Kidney epithelial cell (primary cell): ENCODE data around the gene NFE2. TPM values are rescaled to one million over a fixed set of nuclear protein-coding genes. Genes with fewer than 3 reads are reported as not detected.

ENCODE experiments used
- DNase-seq: peaks from one replicate; pipeline ENCODE4 v3.0.0-alpha.2; 2010; ENCODE audit warnings: low read depth
- H3K27me3 ChIP-seq: 2 replicates; pipeline ENCODE4 v1.6.0; 2011; ENCODE audit warnings: low read length; ENCODE audit not compliant: control insufficient read depth, insufficient read depth
- H3K36me3 ChIP-seq: 2 replicates; pipeline ENCODE4 v1.5.1; 2011; ENCODE audit warnings: low read length; ENCODE audit not compliant: control insufficient read depth, insufficient read depth
- H3K4me3 ChIP-seq: 2 replicates; pipeline ENCODE4 v1.5.1; 2011; ENCODE audit warnings: low read depth, mild to moderate bottlenecking, control low read depth, low read length
- total RNA-seq: library from RNA; depleted of rRNA; stranded (reverse); fragments of >200 nt; gene quantifications from 2 replicates; pipeline ENCODE4 v1.2.3, GENCODE V29; 2015
- TF ChIP-seq, protein P1 (sequence below): IDR thresholded peaks from 2 replicates; pipeline ENCODE4 v1.5.1; 2011; ENCODE audit warnings: mild to moderate bottlenecking, moderate library complexity, low read length, control low read depth, inconsistent platforms; ENCODE audit not compliant: insufficient read depth, poor library complexity, severe bottlenecking

Gene NFE2
- total RNA-seq, 1 donor from 2014 or later, result 0.17 TPM

DNA sequence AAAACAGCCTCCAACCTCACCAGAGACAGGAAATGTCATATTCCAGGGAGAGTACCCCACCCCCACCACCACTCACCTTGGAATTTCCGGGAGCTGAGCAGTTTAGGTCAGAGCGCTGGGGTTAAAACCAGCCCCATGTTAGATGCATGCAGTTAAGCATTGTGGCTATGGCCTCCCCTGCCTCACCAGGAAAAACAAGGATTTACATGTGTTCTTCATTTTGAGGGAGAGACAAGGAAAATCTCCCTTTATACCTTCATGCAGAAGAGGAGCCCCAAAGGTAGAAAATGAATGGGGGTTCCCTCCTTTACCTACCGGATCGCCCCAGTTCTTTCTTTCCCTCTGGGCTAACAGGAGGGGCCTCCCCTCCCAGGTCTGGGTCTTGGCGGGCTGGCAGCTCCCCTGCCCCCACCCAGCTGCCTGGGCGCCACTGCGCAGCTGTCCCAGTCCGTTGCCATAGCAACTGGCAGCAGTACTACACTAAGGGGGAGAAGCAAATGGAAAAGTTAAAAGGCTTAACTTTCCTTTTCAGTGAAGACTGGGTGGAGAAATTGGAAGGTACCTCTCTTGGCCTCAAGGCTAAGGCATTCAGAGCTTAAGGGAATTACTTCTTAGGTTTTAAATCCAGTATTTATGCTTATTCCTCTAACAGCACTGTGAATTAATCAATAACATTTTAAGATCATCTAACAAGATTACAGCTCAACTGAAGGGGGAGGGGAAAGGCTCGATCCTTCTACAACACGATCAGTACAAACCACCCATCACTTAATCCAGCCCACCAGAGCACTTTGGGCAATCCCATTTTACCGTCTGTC lies 41.4 kb downstream of the NFE2 start:
- DNase-seq, result peak; percentile 82
- Histone ChIP-seq H3K36me3 (peaks cover 1% of the 10 kb centered on the region), H3K4me3 (peak overlapping the region; percentile 20), H3K27me3 (no peaks in the 10 kb centered on the region)
- TF ChIP-seq, protein P1, sequence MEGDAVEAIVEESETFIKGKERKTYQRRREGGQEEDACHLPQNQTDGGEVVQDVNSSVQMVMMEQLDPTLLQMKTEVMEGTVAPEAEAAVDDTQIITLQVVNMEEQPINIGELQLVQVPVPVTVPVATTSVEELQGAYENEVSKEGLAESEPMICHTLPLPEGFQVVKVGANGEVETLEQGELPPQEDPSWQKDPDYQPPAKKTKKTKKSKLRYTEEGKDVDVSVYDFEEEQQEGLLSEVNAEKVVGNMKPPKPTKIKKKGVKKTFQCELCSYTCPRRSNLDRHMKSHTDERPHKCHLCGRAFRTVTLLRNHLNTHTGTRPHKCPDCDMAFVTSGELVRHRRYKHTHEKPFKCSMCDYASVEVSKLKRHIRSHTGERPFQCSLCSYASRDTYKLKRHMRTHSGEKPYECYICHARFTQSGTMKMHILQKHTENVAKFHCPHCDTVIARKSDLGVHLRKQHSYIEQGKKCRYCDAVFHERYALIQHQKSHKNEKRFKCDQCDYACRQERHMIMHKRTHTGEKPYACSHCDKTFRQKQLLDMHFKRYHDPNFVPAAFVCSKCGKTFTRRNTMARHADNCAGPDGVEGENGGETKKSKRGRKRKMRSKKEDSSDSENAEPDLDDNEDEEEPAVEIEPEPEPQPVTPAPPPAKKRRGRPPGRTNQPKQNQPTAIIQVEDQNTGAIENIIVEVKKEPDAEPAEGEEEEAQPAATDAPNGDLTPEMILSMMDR, result no peak

GRCh38 chr12:54258201-54258681 lies 42.6 kb downstream of the NFE2 start:
- Histone ChIP-seq H3K27me3 (no peaks in the 10 kb centered on the region), H3K4me3 (no peak overlapping the region), H3K36me3 (peaks cover 1% of the 10 kb centered on the region)
- TF ChIP-seq, protein P1, result no peak
- DNase-seq, result no peak

GRCh38 chr12:54257332-54257731 lies 43.5 kb downstream of the NFE2 start:
- DNase-seq, result no peak
- TF ChIP-seq, protein P1, result no peak
- Histone ChIP-seq H3K4me3 (no peak overlapping the region), H3K36me3 (peaks cover 1% of the 10 kb centered on the region), H3K27me3 (no peaks in the 10 kb centered on the region)

- no peaks in the 10 kb centered on the region for H3K27me3 ChIP-seq
- peaks cover 1% of the 10 kb centered on the region for H3K36me3 ChIP-seq
- no peak for DNase-seq
- TF ChIP-seq, protein P1, result no peak
- no peak overlapping the region for H3K4me3 ChIP-seq
Measured at GRCh38 chr12:54253240-54253639, 47.6 kb downstream of the NFE2 start.

GRCh38 chr12:54251667-54252284 lies 49.0 kb downstream of the NFE2 start:
- DNase-seq, result no peak
- Histone ChIP-seq H3K27me3 (no peaks in the 10 kb centered on the region), H3K36me3 (peaks cover 1% of the 10 kb centered on the region), H3K4me3 (no peak overlapping the region)
- TF ChIP-seq, protein P1, result peak; percentile 60
